Measurements from ENCODE around the gene SAPCD1.

DNA sequence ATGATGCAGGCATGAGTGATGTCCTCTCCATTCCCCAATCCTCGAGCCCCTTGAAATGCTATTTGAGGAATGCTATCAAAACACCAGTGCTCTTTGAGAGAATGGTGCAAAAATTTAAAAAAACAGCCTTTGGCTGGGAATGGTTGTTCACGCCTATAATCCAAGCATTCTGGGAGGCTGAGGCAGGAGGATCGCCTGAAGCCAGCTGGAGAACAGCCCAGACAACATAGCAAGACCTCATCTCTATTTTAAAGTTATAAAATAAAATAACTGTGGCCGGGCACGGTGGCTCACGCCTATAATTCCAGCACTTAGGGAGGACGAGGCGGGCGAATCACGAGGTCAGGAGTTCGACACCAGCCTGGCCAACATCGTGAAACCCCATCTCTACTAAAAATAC, 37.3 kb downstream of the SAPCD1 start:
- TF ChIP-seq, protein P1, sequence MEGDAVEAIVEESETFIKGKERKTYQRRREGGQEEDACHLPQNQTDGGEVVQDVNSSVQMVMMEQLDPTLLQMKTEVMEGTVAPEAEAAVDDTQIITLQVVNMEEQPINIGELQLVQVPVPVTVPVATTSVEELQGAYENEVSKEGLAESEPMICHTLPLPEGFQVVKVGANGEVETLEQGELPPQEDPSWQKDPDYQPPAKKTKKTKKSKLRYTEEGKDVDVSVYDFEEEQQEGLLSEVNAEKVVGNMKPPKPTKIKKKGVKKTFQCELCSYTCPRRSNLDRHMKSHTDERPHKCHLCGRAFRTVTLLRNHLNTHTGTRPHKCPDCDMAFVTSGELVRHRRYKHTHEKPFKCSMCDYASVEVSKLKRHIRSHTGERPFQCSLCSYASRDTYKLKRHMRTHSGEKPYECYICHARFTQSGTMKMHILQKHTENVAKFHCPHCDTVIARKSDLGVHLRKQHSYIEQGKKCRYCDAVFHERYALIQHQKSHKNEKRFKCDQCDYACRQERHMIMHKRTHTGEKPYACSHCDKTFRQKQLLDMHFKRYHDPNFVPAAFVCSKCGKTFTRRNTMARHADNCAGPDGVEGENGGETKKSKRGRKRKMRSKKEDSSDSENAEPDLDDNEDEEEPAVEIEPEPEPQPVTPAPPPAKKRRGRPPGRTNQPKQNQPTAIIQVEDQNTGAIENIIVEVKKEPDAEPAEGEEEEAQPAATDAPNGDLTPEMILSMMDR (IDR thresholded peaks at IDR 0.05; ENCODE audit: insufficient read depth, low read length): no peak
- TF ChIP-seq GABPA (IDR thresholded peaks at IDR 0.05; ENCODE audit: low read depth): no peak
